Ureter (tissue), 1 donor: ENCODE results near the gene ETS2. TPM values are rescaled to one million over a fixed set of nuclear protein-coding genes. Genes with fewer than 3 reads are reported as not detected.

Experiments used
- DNase-seq: peaks from one replicate; pipeline ENCODE4 v3.0.0-alpha.2; 2020; ENCODE audit warnings: low spot score
- total RNA-seq: library from RNA; stranded (reverse); gene quantifications from one replicate; pipeline ENCODE4 v1.2.4, GENCODE V29; 2023
- donor health status: DM: yes; HTN: yes; CAD: no.

The ETS2 gene
- total RNA-seq, 1 donor from 2014 or later: 221 TPM

GRCh38 chr21:38858026-38858811 is 52.5 kb downstream of the ETS2 start:
- no peak for DNase-seq

GRCh38 chr21:38858812-38859205 is 53.1 kb downstream of the ETS2 start:
- DNase-seq: no peak

DNA sequence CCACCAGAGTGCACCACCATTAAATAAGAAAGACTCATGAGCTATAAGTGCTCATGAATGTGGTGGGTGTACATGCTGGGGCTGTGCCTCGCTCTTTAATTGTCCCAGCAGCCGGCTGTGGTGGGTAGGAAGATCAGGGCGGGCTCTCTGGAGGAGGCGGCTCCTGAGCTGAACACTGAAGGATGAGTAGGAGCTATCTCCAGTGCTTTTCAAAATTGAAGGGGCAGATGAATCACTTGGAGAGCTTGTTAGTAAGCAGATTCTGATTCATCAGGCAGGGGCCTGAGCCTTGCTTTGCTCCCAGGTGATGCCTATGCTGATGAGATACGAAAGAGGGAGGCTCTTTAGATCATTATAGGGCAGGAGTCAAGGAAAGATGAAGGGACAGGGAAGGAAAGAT is 54.1 kb downstream of the ETS2 start:
- no peak for DNase-seq

- DNase-seq: no peak
Measured at GRCh38 chr21:38861056-38861455, 55.3 kb downstream of the ETS2 start.

GRCh38 chr21:38861989-38862683 is 56.4 kb downstream of the ETS2 start:
- DNase-seq: no peak

DNA sequence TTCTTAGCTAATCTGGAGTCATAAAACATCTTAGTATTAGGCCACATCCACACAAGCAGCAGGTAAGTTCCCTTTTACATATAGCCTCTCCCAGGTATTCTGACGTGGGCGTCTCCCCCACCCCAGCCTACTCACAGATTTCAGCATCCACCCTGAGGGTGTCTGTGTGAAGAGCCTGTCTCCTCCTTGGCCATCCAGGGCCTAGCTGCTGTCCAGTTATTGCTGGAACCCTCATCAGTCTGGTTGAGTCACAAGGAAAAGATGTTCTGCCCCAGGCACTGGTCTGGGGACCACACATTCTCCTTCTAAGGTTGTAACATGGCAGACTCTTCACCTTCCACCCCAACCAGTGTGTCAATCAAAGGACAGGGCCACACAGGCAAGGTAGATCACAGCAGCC is 57.6 kb downstream of the ETS2 start:
- DNase-seq: no peak

GRCh38 chr21:38863843-38864363 is 58.2 kb downstream of the ETS2 start:
- no peak for DNase-seq

DNA sequence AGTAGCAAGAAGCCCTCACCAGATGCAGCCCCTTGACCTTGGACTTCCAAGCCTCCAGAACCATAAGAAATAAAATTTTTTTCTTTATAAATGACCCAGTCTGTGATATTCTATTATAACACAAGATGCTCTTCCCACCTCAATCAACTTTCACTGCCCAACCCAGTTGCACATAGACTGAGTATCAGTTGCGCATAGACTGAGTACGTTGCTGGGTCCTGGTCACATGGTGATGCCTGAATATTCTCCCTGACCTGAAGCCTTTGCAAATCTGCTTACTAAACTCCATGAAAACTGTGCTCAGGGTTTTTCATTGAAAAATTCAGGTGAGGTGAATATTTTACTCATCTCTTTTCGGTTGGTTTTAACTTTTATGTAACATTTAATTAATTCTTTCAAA is 59.2 kb downstream of the ETS2 start:
- no peak for DNase-seq

GRCh38 chr21:38869196-38869595 is 63.5 kb downstream of the ETS2 start:
- DNase-seq: no peak

DNA sequence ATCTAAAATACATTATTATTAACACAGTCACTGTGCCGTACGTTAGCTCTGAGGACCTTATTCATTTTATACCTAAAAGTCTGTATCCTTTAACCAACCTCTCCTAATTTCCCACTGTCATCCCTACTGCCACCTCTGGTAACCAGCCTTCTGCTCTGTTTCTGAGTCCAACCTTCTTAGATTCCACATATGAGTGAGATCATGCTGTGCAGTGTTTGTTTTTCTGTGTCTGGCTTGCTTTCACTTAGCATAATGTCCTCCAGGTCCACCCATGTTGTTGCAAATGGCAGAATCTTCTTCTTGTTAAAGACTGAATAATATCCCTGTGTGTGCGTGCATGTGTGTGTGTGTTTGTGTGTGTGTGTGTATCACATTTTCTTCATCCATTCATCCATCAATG is 64.2 kb downstream of the ETS2 start:
- DNase-seq: no peak
